DOHH2 (cell line): ENCODE measurements around the gene BPIFB4.
"Not testable (repeated sequence)": the region's sequence is repeated elsewhere in the genome, so short reads cannot be mapped to it uniquely, and the experiment has no call there.

Experiments
- H3F3A ChIP-seq: fragments of 200-600 bp; sonication (generic), shearing (Covaris generic); 2 replicates; pipeline ENCODE4 v1.6.0; 2016; ENCODE audit warnings: antibody characterized with exemption, mild to moderate bottlenecking; ENCODE audit not compliant: control insufficient read depth, insufficient read depth
- H3K27ac ChIP-seq: fragments of 200-600 bp; sonication (generic); 2 replicates; pipeline ENCODE4 v1.5.1; 2014; ENCODE audit warnings: low read depth, mild to moderate bottlenecking, low read length, moderate library complexity
- H3K27me3 ChIP-seq: fragments of 200-600 bp; sonication (generic); 2 replicates; pipeline ENCODE4 v1.6.1; 2014; ENCODE audit warnings: mild to moderate bottlenecking, low read length, mixed read lengths; ENCODE audit not compliant: control insufficient read depth
- H3K36me3 ChIP-seq: fragments of 200-600 bp; sonication (generic); 2 replicates; pipeline ENCODE4 v1.6.1; 2014; ENCODE audit warnings: mild to moderate bottlenecking, low read length, moderate library complexity, mixed read lengths; ENCODE audit not compliant: control insufficient read depth
- H3K4me1 ChIP-seq: fragments of 200-600 bp; sonication (generic); 2 replicates; pipeline ENCODE4 v1.6.1; 2014; ENCODE audit warnings: mild to moderate bottlenecking, low read length, mixed read lengths; ENCODE audit not compliant: control insufficient read depth
- H3K4me2 ChIP-seq: fragments of 200-600 bp; sonication (generic); 2 replicates; pipeline ENCODE4 v1.6.0; 2014; ENCODE audit warnings: mild to moderate bottlenecking, low read length, moderate library complexity
- H3K4me3 ChIP-seq: fragments of 200-600 bp; sonication (generic); 2 replicates; pipeline ENCODE4 v1.5.1; 2014; ENCODE audit warnings: mild to moderate bottlenecking, low read length, mixed read lengths
- H3K79me2 ChIP-seq: fragments of 200-600 bp; sonication (generic); 2 replicates; pipeline ENCODE4 v1.6.1; 2014; ENCODE audit warnings: mild to moderate bottlenecking, low read length, mixed read lengths; ENCODE audit not compliant: control insufficient read depth
- H3K9me2 ChIP-seq: fragments of 200-600 bp; sonication (generic); replicated peaks from 2 replicates; pipeline ENCODE4 v1.6.1; 2014; ENCODE audit warnings: mild to moderate bottlenecking, low read length, mixed read lengths; ENCODE audit not compliant: control insufficient read depth
- H3K9me3 ChIP-seq: fragments of 200-600 bp; sonication (generic); 2 replicates; pipeline ENCODE4 v1.6.1; 2014; ENCODE audit warnings: antibody characterized with exemption, low read length, mixed read lengths; ENCODE audit not compliant: control insufficient read depth, insufficient read depth
- H4K20me1 ChIP-seq: fragments of 200-600 bp; sonication (generic); 2 replicates; pipeline ENCODE4 v1.6.0; 2014; ENCODE audit warnings: low read depth, mild to moderate bottlenecking, antibody characterized with exemption, low read length, moderate library complexity; ENCODE audit not compliant: control insufficient read depth, insufficient read depth
- EZH2phosphoT487 ChIP-seq: fragments of 200-600 bp; sonication (generic); IDR thresholded peaks from 2 replicates; pipeline ENCODE4 v1.6.1; 2017; ENCODE audit warnings: borderline replicate concordance, mild to moderate bottlenecking, antibody characterized with exemption, low read length, moderate library complexity, mixed read lengths
- TF ChIP-seq, protein P1 (sequence below): fragments of 200-600 bp; sonication (generic); IDR thresholded peaks from one replicate; pipeline ENCODE4 v1.5.1; 2014; ENCODE audit warnings: antibody characterized with exemption, mild to moderate bottlenecking, low read depth, low read length; ENCODE audit not compliant: poor library complexity, severe bottlenecking

The BPIFB4 gene

DNA sequence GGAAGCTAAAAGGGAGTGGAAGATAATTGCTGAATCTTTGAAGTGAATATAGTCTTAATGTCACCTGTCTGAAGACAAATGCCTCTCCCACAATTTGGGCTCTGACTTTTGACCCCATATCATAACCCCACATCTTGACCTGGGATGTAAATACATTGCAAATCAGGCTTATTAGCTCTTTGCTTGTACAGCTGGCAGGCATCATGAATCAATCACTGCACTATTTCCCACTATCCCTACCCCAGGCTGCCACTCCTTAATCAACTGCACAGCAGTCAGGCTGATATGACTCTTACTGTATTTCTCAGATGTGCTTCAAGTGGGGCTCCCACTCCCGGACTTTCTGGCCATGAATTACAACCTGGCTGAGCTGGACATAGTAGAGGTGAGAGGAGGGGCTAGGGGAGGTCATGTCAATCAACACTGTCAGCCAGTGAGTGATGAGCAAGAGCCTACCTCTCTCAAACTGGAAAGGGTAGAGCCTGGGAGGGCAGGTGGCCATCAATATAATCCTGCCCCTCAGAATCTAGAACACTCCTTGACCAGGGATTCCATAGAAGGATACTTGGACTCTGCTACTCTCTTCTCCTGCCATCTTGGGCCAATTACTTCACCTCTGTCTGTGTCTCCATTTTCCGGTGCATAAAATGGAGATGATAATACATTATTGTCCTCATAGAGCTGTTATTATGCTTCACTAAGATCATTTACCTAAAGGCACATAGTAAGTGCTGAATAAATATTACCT lies 36.3 kb upstream of the BPIFB4 start:
- Histone ChIP-seq H3K9me3 (no peaks in the 10 kb centered on the region; the same call in 1 of the 2 replicates), H3K36me3 (no peaks in the 10 kb centered on the region), H4K20me1 (no peaks in the 10 kb centered on the region), H3K79me2 (no peaks in the 10 kb centered on the region), H3K4me1 (no peaks in the 10 kb centered on the region), H3K27ac (no peak overlapping the region), H3K4me2 (no peak overlapping the region), H3K4me3 (no peak overlapping the region), H3K9me2 (no peaks in the 10 kb centered on the region), H3K27me3 (0 out of 2 replicates have a peak, but pooled peaks cover 2% of the 10 kb centered on the region), H3F3A (no peaks in the 10 kb centered on the region)
- TF ChIP-seq, protein P1, sequence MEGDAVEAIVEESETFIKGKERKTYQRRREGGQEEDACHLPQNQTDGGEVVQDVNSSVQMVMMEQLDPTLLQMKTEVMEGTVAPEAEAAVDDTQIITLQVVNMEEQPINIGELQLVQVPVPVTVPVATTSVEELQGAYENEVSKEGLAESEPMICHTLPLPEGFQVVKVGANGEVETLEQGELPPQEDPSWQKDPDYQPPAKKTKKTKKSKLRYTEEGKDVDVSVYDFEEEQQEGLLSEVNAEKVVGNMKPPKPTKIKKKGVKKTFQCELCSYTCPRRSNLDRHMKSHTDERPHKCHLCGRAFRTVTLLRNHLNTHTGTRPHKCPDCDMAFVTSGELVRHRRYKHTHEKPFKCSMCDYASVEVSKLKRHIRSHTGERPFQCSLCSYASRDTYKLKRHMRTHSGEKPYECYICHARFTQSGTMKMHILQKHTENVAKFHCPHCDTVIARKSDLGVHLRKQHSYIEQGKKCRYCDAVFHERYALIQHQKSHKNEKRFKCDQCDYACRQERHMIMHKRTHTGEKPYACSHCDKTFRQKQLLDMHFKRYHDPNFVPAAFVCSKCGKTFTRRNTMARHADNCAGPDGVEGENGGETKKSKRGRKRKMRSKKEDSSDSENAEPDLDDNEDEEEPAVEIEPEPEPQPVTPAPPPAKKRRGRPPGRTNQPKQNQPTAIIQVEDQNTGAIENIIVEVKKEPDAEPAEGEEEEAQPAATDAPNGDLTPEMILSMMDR = no peak
- TF ChIP-seq EZH2phosphoT487 = no peak

DNA sequence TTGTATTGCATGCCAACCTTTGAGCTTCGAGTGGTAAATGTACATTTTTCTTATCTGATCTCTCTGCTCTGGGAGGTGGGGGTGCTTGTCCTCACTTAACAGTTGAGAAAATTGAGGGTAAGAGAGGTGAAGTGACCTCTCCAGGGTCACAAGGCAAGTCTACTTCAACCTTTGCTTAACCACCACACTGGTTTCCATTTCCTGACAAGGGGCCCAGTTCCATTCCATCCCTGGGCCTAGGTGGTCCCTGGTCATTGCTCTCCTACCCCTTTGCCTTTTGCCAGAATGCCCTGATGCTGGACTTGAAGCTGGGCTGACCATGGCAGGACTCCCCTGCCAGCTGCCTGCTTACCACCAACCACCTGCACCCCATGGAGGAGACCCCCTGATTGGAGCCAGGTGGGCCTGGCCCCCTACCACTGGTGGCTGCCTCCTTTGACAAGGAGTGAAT lies 35.7 kb upstream of the BPIFB4 start:
- no peaks in the 10 kb centered on the region; the same call in 1 of the 2 replicates for H3K9me3 ChIP-seq
- H3K27ac ChIP-seq = no peak overlapping the region
- no peaks in the 10 kb centered on the region for H3K36me3 ChIP-seq
- H3F3A ChIP-seq = no peaks in the 10 kb centered on the region
- no peak overlapping the region for H3K4me3 ChIP-seq
- TF ChIP-seq EZH2phosphoT487 = no peak
- TF ChIP-seq, protein P1 = no peak
- H3K27me3 ChIP-seq = 0 out of 2 replicates have a peak, but pooled peaks cover 2% of the 10 kb centered on the region
- H3K4me1 ChIP-seq = no peaks in the 10 kb centered on the region
- no peaks in the 10 kb centered on the region for H3K79me2 ChIP-seq
- H4K20me1 ChIP-seq = no peaks in the 10 kb centered on the region
- no peaks in the 10 kb centered on the region for H3K9me2 ChIP-seq
- no peak overlapping the region for H3K4me2 ChIP-seq

DNA sequence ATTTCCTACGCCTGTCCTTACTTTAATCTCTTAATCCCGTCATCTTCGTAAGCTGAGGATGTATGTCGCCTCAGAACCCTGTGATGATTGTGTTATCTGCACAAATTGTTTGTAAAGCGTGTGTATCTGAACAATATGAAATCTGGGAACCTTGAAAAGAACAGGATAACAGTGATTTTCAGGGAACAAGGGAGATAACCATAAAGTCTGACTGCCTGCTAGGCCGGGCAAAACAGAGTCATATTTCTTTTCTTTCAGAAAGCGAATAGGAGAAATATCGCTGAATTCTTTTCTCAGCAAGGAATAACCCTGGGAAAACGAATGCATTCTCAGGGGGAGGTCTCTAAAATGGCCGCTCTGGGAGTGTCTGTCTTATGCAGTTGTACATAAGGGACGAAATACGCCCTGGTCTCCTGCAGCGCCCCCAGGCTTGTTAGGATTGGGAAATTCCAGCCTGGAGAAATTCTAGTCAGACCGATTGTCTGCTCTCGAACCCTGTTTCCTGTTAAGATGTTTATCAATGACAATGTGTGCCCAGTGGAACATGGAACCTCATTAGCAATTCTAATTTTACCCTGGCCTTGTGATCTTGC lies 34.2 kb upstream of the BPIFB4 start:
- H3F3A ChIP-seq, H3K27ac ChIP-seq, H3K79me2 ChIP-seq, H3K27me3 ChIP-seq, H3K4me1 ChIP-seq, H3K9me3 ChIP-seq, H3K4me3 ChIP-seq, H3K36me3 ChIP-seq, H4K20me1 ChIP-seq, H3K9me2 ChIP-seq, H3K4me2 ChIP-seq: not testable (repeated sequence)

DNA sequence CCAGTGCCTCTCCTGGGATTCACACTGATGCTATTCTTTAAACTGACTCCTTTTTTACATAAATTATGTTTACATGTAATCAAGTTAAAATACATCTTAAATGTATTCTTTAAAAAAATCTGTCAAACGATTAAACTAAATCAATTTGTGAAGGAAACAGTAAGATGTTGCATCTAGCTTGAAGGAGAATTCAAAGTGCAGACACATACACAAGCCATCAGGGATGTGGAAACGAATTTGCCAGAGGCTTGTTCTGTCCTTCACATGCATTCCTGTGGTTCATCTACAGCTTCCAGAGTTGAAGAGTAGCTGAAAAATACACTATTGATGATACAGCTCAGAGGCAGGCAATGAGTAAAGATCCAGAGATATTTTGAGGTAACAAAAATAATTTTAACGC lies 33.0 kb upstream of the BPIFB4 start:
- H3K27ac ChIP-seq = no peak overlapping the region
- H3K9me3 ChIP-seq = no peaks in the 10 kb centered on the region; the same call in 1 of the 2 replicates
- H3K4me1 ChIP-seq = no peaks in the 10 kb centered on the region
- H3K79me2 ChIP-seq = no peaks in the 10 kb centered on the region
- H3K9me2 ChIP-seq = no peaks in the 10 kb centered on the region
- H3K4me2 ChIP-seq = no peak overlapping the region
- TF ChIP-seq, protein P1 = no peak
- TF ChIP-seq EZH2phosphoT487 = no peak
- no peaks in the 10 kb centered on the region for H3F3A ChIP-seq
- no peaks in the 10 kb centered on the region for H3K36me3 ChIP-seq
- H3K4me3 ChIP-seq = no peak overlapping the region
- H3K27me3 ChIP-seq = no peaks in the 10 kb centered on the region
- no peaks in the 10 kb centered on the region for H4K20me1 ChIP-seq
